ENCODE results near the gene CA11.
"Not testable (repeated sequence)": the region's sequence is repeated elsewhere in the genome, so short reads cannot be mapped to it uniquely, and the experiment has no call there.

CA11 gene

GRCh38 chr19:48683349-48683748 is 37.4 kb upstream of the CA11 start:
- no peak for TF ChIP-seq CTCF (IDR thresholded peaks at IDR 0.05; ENCODE audit: insufficient read depth, low read length, missing control alignments)
- DNase-seq (ENCODE audit: low read depth, low spot score) = no peak
- CTCF ChIA-PET = interaction anchor here (1.6 to 4.7 kb wide), 2 partner anchors 8 to 11 kb away, joined by 4 to 29 read pairs; no protein-coding TSS in a partner anchor
- POLR2A ChIA-PET = no interaction called here
- peak overlapping the region; percentile 13; the same call in 1 of the 2 replicates for H3K4me3 ChIP-seq (ENCODE audit: low read depth, low read length)

GRCh38 chr19:48681127-48681470 is 35.1 kb upstream of the CA11 start:
- POLR2A ChIA-PET = no interaction called here
- CTCF ChIA-PET = interaction anchor here (2.0 kb wide), 1 partner anchor 9 kb away, joined by 6 read pairs; no protein-coding TSS in a partner anchor
- H3K4me3 ChIP-seq (ENCODE audit: low read depth, low read length) = no peak overlapping the region
- no peak for DNase-seq (ENCODE audit: low read depth, low spot score)
- no peak for TF ChIP-seq CTCF (IDR thresholded peaks at IDR 0.05; ENCODE audit: insufficient read depth, low read length, missing control alignments)

- ChIA-PET POLR2A (no interaction called here), CTCF (interaction anchor here (2.0 kb wide), 1 partner anchor 9 kb away, joined by 6 read pairs; no protein-coding TSS in a partner anchor)
- no peak for DNase-seq (ENCODE audit: low read depth, low spot score)
- no peak overlapping the region for H3K4me3 ChIP-seq (ENCODE audit: low read depth, low read length)
- no peak for TF ChIP-seq CTCF (IDR thresholded peaks at IDR 0.05; ENCODE audit: insufficient read depth, low read length, missing control alignments)
These were observed 34.6 kb upstream of the CA11 start for GRCh38 chr19:48680436-48681126.

- DNase-seq (ENCODE audit: low read depth, low spot score); CTCF ChIA-PET; POLR2A ChIA-PET; H3K4me3 ChIP-seq (ENCODE audit: low read depth, low read length): not testable (repeated sequence)
These were observed 34.0 kb upstream of the CA11 start for GRCh38 chr19:48680006-48680405.

GRCh38 chr19:48678201-48678600 is 32.2 kb upstream of the CA11 start:
- POLR2A ChIA-PET = interaction anchor here (0.6 kb wide), 1 partner anchor 13 kb away, joined by 3 read pairs; no protein-coding TSS in a partner anchor
- no peak for TF ChIP-seq CTCF (IDR thresholded peaks at IDR 0.05; ENCODE audit: insufficient read depth, low read length, missing control alignments)
- DNase-seq (ENCODE audit: low read depth, low spot score) = no peak
- CTCF ChIA-PET = interaction anchor here (0.8 to 8.5 kb wide), 8 partner anchors 9 to 118 kb away, joined by 3 to 55 read pairs (median 4); partner anchors contain the start of genes CA11 and FUT2
- no peak overlapping the region for H3K4me3 ChIP-seq (ENCODE audit: low read depth, low read length)

- ChIA-PET CTCF (interaction anchor here (1.0 to 8.5 kb wide), 14 partner anchors 9 to 175 kb away, joined by 3 to 58 read pairs (median 14); partner anchors contain the start of genes CA11 and FUT2), POLR2A (no interaction called here)
- no peak for DNase-seq (ENCODE audit: low read depth, low spot score)
- no peak overlapping the region for H3K4me3 ChIP-seq (ENCODE audit: low read depth, low read length)
- TF ChIP-seq CTCF (IDR thresholded peaks at IDR 0.05; ENCODE audit: insufficient read depth, low read length, missing control alignments) = no peak
These were observed 30.9 kb upstream of the CA11 start for GRCh38 chr19:48676887-48677286.
